HAP-1 (cell line): ENCODE measurements around the gene PIH1D2.
"Not testable (repeated sequence)": the region's sequence is repeated elsewhere in the genome, so short reads cannot be mapped to it uniquely, and the experiment has no call there.

Source experiments
- DNase-seq, 2 experiments: peaks; one replicate each; pipeline ENCODE4 v3.0.0-alpha.2; 2016 to 2020; ENCODE audit warnings: low spot score in 2 of 2
- H3K27me3 ChIP-seq: fragments of 250-450 bp; sonication (Bioruptor Pico); 2 replicates; pipeline ENCODE4 v1.5.1; 2020; ENCODE audit warnings: low read depth, mild to moderate bottlenecking, moderate library complexity
- H3K36me3 ChIP-seq: fragments of 250-450 bp; sonication (Bioruptor Pico); replicated peaks from 2 replicates; pipeline ENCODE4 v1.5.1; 2020; ENCODE audit warnings: mild to moderate bottlenecking
- H3K4me1 ChIP-seq: fragments of 250-450 bp; sonication (Bioruptor Pico); 2 replicates; pipeline ENCODE4 v1.5.1; 2020; ENCODE audit warnings: mild to moderate bottlenecking
- H3K4me3 ChIP-seq: fragments of 250-450 bp; sonication (Bioruptor Pico); 2 replicates; pipeline ENCODE4 v1.5.1; 2020; ENCODE audit warnings: mild to moderate bottlenecking, moderate library complexity
- H3K9me3 ChIP-seq: fragments of 250-450 bp; sonication (Bioruptor Pico); 2 replicates; pipeline ENCODE4 v1.5.1; 2020; ENCODE audit warnings: mild to moderate bottlenecking, moderate library complexity
- in situ Hi-C: fragments of 300-500 bp; cut with MboI; formaldehyde crosslinking; loops from 3 replicates; pipeline ENCODE4 v1.14.3; 2020; ENCODE audit warnings: low sequenced_read_pairs, inconsistent platforms, mixed read lengths

The PIH1D2 gene

DNA sequence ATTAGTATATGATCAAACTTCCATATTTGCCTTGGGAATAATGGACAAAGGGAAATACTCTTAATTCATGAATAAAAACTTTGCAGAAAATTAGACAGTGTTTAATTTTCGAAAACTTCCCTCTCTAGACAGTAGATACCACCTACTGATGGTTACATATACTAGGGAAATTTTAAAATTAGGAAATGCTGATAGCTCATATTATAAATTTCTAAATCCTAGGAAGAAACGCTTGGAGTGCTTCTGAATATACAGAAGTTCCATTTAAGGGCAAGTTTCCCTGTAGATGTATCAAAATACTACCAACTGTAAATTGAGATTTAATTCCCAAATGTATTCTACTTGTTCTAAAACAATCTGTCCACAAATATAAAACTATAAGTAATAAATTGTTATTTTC, 21.5 kb upstream of the PIH1D2 start:
- H3K9me3 ChIP-seq, in situ Hi-C loops, H3K27me3 ChIP-seq, H3K4me1 ChIP-seq, DNase-seq, H3K4me3 ChIP-seq: not testable (repeated sequence)
- peaks cover 45% of the 10 kb centered on the region for H3K36me3 ChIP-seq

DNA sequence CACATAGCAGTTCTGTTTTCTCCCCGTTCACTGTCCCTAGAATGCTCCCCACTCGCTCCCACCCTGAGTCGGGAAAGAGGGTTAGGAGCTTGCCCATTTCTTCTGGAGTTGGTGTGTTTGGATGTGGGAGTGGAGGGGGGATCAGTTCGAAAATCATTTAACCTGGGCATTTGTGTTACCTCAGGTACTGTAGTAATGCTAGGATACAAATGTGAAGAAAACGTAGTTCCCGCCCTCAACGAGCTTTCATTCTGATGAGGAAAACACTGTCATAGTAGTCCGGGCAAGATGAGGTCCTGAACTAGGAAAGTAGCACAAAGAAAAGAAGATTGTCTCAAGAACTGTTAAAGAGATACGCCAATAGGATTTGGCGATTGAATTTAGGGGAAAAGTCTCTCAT, 13.4 kb upstream of the PIH1D2 start:
- H3K4me1 ChIP-seq, result peaks cover 12% of the 10 kb centered on the region
- H3K36me3 ChIP-seq, result peaks cover 75% of the 10 kb centered on the region
- H3K9me3 ChIP-seq, result no peaks in the 10 kb centered on the region
- no peaks in the 10 kb centered on the region for H3K27me3 ChIP-seq
- DNase-seq, result no peak
- peak overlapping the region; percentile 74 for H3K4me3 ChIP-seq
- in situ Hi-C loops, result loop anchor here (10.0 kb wide), 1 partner anchor 212 kb away; the partner anchor contains the start of genes ALG9, CFAP68 and FDXACB1

DNA sequence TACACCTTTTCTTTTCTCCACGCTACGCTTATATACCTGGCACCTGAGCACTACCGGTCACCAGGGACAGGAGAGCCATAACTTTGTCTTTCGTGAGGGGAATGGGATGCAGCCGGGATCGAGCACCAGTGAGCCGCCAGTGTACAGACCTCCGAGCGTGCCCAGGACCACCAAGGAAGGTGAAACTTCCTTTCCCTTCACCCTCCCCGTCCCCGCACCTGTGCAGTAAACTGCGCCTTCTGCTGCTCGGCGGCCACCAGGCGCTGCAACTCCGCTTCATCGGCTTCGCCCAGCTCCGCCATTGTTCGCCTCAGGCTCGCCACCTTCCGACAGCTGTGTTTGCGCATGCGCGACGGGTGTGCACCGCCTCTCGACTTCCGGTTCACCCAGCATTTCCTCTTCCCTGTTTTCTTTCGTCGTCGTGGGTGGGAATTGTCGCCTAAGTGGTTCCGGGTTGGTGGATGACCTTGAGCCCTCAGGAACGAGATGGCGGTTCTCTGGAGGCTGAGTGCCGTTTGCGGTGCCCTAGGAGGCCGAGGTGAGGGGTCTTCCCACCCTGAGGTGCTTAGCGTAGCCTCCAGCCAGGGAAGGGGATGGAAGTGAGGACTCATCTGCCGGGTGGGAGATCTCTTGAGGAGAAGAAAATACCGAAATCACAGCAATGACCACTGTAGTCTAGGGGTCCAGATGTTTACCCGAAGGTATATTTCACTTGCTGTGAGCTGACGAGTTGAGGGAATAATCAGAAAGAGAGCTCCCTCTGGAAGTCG, 12.8 kb upstream of the PIH1D2 start, which contains the start of the genes SDHD and TIMM8B:
SDHD (plus strand) TSS at position 452 of the 770 bp plus-strand sequence; CDS start at position 487, 35 bp downstream.
TIMM8B (minus strand) TSS at position 335 of the 770 bp plus-strand sequence; CDS start at position 302, 33 bp downstream.
- H3K4me3 ChIP-seq, result peak within 1 kb of the TSS; percentile 74
- H3K27me3 ChIP-seq, result no peaks in the 10 kb centered on the region
- no peaks in the 10 kb centered on the region for H3K9me3 ChIP-seq
- peaks cover 76% of the 10 kb centered on the region for H3K36me3 ChIP-seq
- in situ Hi-C loops, result loop anchor here (10.0 kb wide), 1 partner anchor 212 kb away; the partner anchor contains the start of genes ALG9, CFAP68 and FDXACB1
- peak; percentile 90 to 96 for DNase-seq
- H3K4me1 ChIP-seq, result peaks cover 12% of the 10 kb centered on the region

DNA sequence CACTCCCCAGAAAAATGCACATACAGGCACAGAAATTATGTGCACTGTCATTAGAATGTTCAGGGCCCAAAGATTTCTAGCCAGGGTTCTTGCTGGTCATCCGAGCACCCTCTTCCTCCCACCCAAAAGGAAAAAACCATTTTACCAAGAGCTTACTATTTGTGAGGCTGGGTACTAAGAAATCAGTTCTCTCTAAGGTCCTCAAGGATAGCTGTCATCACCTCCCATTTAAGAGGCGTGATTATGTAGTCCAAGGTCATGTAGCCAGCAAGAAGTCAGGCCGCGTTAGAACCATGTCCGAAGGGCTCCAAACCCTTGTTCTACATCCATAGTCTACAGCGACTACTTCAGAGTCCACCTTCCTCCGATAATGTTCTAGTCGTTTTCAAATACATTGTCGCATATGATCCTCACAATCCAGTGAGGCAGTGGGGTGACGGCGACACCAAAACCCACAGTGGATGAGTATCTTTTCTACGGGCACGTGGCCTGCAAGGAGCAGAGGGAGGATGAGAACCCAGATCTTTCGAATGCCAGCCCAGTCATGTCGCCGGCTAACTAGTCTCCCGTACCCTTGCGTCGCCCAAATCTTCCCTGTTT, 12.1 kb upstream of the PIH1D2 start:
- peak in 1 of 2 experiments; percentile 31 for DNase-seq
- Histone ChIP-seq H3K4me3 (peak overlapping the region; percentile 74), H3K27me3 (no peaks in the 10 kb centered on the region), H3K9me3 (no peaks in the 10 kb centered on the region), H3K36me3 (peaks cover 72% of the 10 kb centered on the region), H3K4me1 (peaks cover 12% of the 10 kb centered on the region)
- in situ Hi-C loops, result loop anchor here (10.0 kb wide), 1 partner anchor 211 kb away; the partner anchor contains the start of genes ALG9, CFAP68 and FDXACB1

DNA sequence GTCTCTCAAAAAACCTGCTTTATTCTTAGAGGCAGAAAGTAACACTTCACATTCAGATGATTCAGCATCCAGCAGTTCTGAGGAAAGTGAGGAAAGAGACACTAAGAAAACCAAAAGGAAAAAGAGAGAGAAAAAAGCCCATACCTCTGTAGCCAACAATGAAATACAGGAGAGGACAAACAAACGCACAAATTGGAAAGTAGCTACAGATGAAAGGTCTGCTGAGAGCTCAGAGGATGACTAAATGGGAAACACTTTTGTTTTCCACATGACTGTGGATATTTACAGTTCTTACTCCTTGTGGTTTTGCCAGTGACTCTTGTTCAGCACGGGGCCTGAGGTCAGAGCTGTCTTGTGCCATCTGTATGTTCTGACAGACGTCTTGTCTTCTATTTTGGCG, 8.9 kb upstream of the PIH1D2 start:
- Histone ChIP-seq H3K36me3 (peaks cover 70% of the 10 kb centered on the region), H3K4me1 (peaks cover 8% of the 10 kb centered on the region), H3K9me3 (no peaks in the 10 kb centered on the region), H3K27me3 (no peaks in the 10 kb centered on the region), H3K4me3 (no peak overlapping the region)
- in situ Hi-C loops, result loop anchor here (10.0 kb wide), 1 partner anchor 208 kb away; the partner anchor contains the start of genes ALG9, CFAP68 and FDXACB1
- DNase-seq, result no peak

DNA sequence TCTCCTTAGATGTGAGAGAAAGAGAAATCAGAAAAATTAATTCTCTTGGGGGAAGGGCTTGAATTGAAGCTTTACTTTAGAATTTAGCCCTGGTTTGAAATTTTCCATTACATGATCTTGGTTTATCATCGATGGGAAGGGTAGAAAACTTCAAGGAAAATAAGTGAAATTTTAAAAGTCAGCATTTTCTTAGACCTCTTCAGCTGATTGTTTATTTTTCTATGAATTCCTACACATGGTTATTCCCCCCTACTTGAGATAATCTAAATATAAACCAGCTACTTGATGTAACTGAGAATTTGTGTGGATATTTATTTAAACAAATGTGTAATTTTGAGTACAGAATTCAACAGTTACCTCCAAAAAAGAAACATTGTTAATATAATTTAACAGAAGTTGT, 10.9 kb downstream of the PIH1D2 start:
- Histone ChIP-seq H3K27me3 (no peaks in the 10 kb centered on the region), H3K36me3 (peaks cover 32% of the 10 kb centered on the region), H3K9me3 (no peaks in the 10 kb centered on the region), H3K4me3 (no peak overlapping the region), H3K4me1 (no peaks in the 10 kb centered on the region)
- in situ Hi-C loops, result no loop called here
- no peak for DNase-seq

DNA sequence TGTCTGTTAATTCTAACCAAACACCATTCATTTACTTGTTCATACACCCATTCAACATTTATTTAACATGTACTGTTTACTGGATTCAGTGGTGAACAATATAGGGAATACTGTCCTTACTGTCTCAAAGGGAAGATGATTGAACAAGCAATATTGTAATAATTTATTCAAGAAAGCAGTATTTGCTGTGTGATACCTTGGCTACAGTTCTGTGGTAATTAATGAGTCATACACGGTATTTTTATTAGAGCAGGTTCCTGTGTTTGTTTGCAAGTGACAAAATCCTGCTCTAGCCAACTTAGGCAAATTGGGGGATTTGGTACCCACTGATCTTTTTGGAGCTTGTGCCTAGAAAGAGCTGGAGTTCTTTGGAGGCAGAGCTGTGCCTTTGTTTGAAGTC, 15.7 kb downstream of the PIH1D2 start:
- H3K9me3 ChIP-seq, result no peaks in the 10 kb centered on the region
- H3K36me3 ChIP-seq, result peaks cover 68% of the 10 kb centered on the region
- in situ Hi-C loops, result no loop called here

DNA sequence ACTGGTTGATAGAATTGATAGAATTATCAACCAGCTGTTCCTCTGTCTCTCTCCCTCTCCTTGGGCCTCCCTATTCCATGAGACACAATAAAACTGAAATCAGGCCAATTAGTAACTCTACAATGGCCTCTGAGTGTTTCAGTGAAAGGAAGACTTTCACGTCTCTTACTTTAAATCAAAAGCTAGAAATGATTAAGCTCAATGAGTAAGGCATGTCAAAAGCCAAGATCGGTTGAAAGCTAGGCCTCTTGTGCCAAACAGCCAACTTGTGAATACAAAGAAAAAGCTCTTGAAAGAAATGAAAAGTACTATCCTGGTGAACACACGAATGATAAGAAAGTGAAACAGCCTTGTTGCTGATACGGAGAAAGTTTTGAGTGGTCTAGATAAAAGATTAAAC, 16.6 kb downstream of the PIH1D2 start:
- Histone ChIP-seq H3K36me3 (peaks cover 67% of the 10 kb centered on the region), H3K4me3 (no peak overlapping the region), H3K9me3 (no peaks in the 10 kb centered on the region), H3K4me1 (no peaks in the 10 kb centered on the region), H3K27me3 (no peaks in the 10 kb centered on the region)
- no peak for DNase-seq
- in situ Hi-C loops, result no loop called here

More for the DNA sequence above, 15.7 kb downstream of the PIH1D2 start:
- no peak for DNase-seq
- no peaks in the 10 kb centered on the region for H3K4me1 ChIP-seq
- H3K27me3 ChIP-seq, result no peaks in the 10 kb centered on the region
- no peak overlapping the region for H3K4me3 ChIP-seq

DNA sequence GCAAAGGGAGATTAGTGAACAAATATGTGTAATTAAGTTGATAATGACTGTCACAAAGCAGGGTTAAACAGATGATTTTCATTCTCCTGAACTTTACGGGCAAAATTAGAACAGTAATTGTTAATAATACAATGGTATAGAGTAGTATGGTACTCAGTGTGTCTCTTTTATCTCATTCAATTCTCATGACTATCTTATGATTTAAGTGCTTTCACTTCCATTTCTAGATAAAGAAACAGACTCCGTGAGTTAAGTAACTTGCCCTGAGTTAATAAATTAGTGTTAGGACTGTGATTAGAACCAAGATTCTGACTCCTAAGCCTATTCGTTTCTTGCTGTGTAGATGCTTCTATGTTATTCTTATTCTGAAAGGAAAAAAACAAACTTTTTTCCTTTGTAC, 22.0 kb downstream of the PIH1D2 start:
- Histone ChIP-seq H3K4me1 (no peaks in the 10 kb centered on the region), H3K4me3 (no peak overlapping the region), H3K9me3 (no peaks in the 10 kb centered on the region), H3K27me3 (no peaks in the 10 kb centered on the region), H3K36me3 (peaks cover 75% of the 10 kb centered on the region)
- in situ Hi-C loops, result no loop called here
- DNase-seq, result no peak

DNA sequence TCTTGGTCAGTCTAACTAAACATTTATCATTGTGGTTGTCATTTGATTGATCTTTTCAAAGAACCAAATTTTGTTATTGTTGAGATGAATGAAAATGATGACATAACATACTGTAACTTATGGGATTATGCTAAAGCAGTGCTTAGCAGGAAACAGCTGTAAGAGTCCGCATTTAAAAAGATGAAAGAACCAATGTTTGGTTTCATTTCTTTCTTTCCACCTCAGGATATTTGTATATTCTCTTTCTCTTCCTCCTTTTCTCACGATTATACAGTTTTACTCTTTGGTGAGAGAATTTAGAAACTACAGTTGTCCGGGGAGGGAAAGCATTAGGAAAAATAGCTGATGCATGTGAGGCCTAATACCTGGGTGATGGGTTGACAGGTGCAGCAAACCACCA, 23.1 kb downstream of the PIH1D2 start:
- H3K27me3 ChIP-seq, result no peaks in the 10 kb centered on the region
- no peak overlapping the region for H3K4me3 ChIP-seq
- H3K9me3 ChIP-seq, result no peaks in the 10 kb centered on the region
- DNase-seq, result no peak
- no peaks in the 10 kb centered on the region for H3K4me1 ChIP-seq
- H3K36me3 ChIP-seq, result peaks cover 73% of the 10 kb centered on the region
- in situ Hi-C loops, result no loop called here

DNA sequence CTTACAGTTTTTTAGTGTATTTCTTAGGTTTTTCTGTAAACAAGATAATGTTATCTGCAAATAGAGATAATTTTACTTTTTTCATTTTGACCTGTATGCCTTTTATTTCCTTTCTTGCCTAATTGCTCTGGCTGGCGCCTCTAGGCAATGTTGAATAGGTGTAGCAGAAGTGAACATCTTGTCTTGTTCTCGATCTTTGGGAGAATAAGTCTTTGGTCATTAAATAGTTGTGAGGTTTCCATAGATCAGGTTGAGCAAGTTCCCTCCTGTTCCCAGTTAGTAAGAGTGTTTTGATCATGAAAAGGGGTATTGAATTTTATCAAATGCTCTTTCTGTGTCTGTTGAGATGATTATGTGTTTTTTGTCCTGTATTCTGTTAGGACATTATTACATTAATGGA, 24.0 kb downstream of the PIH1D2 start:
- no peaks in the 10 kb centered on the region for H3K4me1 ChIP-seq
- H3K9me3 ChIP-seq, result no peaks in the 10 kb centered on the region
- in situ Hi-C loops, result no loop called here
- DNase-seq, result no peak
- H3K27me3 ChIP-seq, result no peaks in the 10 kb centered on the region
- no peak overlapping the region for H3K4me3 ChIP-seq
- peaks cover 80% of the 10 kb centered on the region for H3K36me3 ChIP-seq

DNA sequence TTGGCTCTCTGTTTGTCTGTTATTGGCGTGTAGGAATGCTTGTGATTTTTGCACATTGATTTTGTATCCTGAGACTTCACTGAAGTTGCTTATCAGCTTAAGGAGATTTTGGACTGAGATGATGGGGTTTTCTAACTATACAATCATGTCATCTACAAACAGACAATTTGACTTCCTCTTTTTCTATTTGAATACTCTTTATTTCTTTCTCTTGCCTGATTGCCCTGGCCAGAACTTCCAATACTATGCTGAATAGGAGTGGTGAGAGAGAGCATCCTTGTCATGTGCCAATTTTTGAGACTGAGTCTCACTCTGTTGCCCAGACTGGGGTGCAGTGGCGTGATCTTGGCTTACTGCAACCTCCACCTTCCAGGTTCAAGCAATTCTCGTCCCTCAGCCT, 25.6 kb downstream of the PIH1D2 start:
- DNase-seq, H3K9me3 ChIP-seq, H3K4me1 ChIP-seq, H3K27me3 ChIP-seq, in situ Hi-C loops, H3K4me3 ChIP-seq: not testable (repeated sequence)
- peaks cover 81% of the 10 kb centered on the region for H3K36me3 ChIP-seq

DNA sequence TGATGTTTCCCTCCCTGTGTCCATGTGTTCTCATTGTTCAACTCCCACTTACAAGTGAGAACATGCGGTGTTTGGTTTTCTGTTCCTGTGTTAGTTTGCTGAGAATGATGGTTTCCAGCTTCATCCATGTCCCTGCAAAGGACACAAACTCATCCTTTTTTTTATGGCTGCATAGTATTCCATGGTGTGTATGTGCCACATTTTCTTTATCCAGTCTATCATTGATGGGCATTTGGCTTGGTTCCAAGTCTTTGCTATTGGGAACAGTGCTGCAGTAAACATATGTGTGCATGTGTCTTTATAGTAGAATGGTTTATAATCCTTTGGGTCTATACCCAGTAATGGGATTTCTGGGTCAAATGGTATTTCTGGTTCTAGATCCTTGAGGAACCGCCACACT, 27.2 kb downstream of the PIH1D2 start:
- DNase-seq, H3K4me1 ChIP-seq, H3K9me3 ChIP-seq, H3K27me3 ChIP-seq, H3K4me3 ChIP-seq, in situ Hi-C loops: not testable (repeated sequence)
- peaks cover 74% of the 10 kb centered on the region for H3K36me3 ChIP-seq

DNA sequence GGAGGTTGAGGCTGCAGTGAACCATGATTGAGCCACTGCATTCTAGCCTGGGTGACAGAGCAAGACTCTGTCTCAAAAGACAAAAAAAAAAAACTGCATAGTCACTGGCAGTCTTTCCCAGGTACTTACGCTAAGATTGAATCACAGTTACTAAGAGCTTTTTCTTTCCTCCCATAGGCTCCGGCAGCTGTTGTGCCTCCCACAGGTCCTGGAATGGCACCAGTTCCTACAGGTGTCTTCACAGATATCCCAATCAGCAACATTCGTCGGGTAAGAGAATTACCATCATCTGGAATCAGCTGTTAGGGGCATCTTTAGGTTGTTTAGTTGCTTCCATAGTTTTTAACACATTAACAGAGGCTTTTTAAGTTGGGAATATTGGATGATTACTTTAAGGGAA, 28.9 kb downstream of the PIH1D2 start:
- H3K36me3 ChIP-seq, result peaks cover 68% of the 10 kb centered on the region
- no peak for DNase-seq
- H3K4me3 ChIP-seq, result no peak overlapping the region
- in situ Hi-C loops, result no loop called here
- H3K27me3 ChIP-seq, result no peaks in the 10 kb centered on the region
- no peaks in the 10 kb centered on the region for H3K9me3 ChIP-seq
- no peaks in the 10 kb centered on the region for H3K4me1 ChIP-seq
